Measurements from ENCODE around the gene STK11IP. TPM values are rescaled to one million over a fixed set of nuclear protein-coding genes. Genes with fewer than 3 reads are reported as not detected.
A peak's percentile ranks its signal among the peaks of the same experiment; 100 is the strongest.

The STK11IP gene
- total RNA-seq, 1 experiment from 2014 or later: 45.0 TPM

- CTCF ChIA-PET: interaction anchor here (0.6 to 3.3 kb wide), 4 partner anchors 47 to 113 kb away, joined by 3 to 16 read pairs (median 4); no protein-coding TSS in a partner anchor
- intact Hi-C loops (cut with micrococcal nuclease): loop anchor here (1.0 to 10.0 kb wide), 3 partner anchors 47 to 238 kb away; no protein-coding TSS in a partner anchor
- TF ChIP-seq RAD21 (IDR thresholded peaks at IDR 0.05; ENCODE audit: low read depth) (peak; percentile 97), POLR2AphosphoS5 (IDR thresholded peaks at IDR 0.05; ENCODE audit: low read depth, low read length) (peak; percentile 82), TCF7L2 (IDR thresholded peaks at IDR 0.05; ENCODE audit: borderline replicate concordance, extremely low read depth, insufficient read depth, insufficient read length) (peak; percentile 38), EZH2phosphoT487 (IDR thresholded peaks at IDR 0.05; ENCODE audit: borderline replicate concordance) (no peak), YY1 (IDR thresholded peaks at IDR 0.05; ENCODE audit: extremely low read depth, insufficient replicate concordance, low read depth, low read length) (peak; percentile 46), CBX3 (IDR thresholded peaks at IDR 0.05; ENCODE audit: low read depth) (peak; percentile 79), CTCF (IDR thresholded peaks at IDR 0.05 in 2 of 3, conservative IDR thresholded peaks at IDR 0.05 in 1 of 3; ENCODE audit: borderline replicate concordance in 1 of 3, insufficient read depth in 1 of 3, low read depth in 2 of 3, low read length in 2 of 3) (peak; percentile 98 to 100 (median 99)), MAX (IDR thresholded peaks at IDR 0.05) (peak; percentile 45; the same call in 1 of the 2 replicates), POLR2A (IDR thresholded peaks at IDR 0.05; ENCODE audit: borderline replicate concordance, extremely low read depth, insufficient read depth, insufficient read length) (no peak)
Observed at GRCh38 chr2:219642465-219643083, 44.9 kb downstream of the STK11IP start.

More at GRCh38 chr2:219642465-219643083, 44.9 kb downstream of the STK11IP start:
- H2AFZ ChIP-seq (ENCODE audit: low read depth, low read length, poor library complexity, severe bottlenecking): no peak overlapping the region
- ATAC-seq (peak; percentile 78), DNase-seq (ENCODE audit: low read depth, low spot score) (peak; percentile 88)
- H3K9ac ChIP-seq (ENCODE audit: low read length): 0 out of 2 replicates have a peak overlapping the region, but pooled peaks have one; percentile 24
- BruUV-seq (replicated peaks): no TSS peak
- no peak overlapping the region for H3K4me3 ChIP-seq (replicated peaks in 1 of 2; ENCODE audit: low read depth in 1 of 2, low read length in 2 of 2)
- no peaks in the 10 kb centered on the region for H4K20me1 ChIP-seq (ENCODE audit: insufficient read depth)
- peaks cover 24 to 56% of the 10 kb centered on the region in 2 experiments for H3K4me1 ChIP-seq (ENCODE audit: control insufficient read depth in 1 of 2, insufficient read depth in 2 of 2, low read length in 2 of 2)
- POLR2A ChIA-PET: no interaction called here
- H3K9me2 ChIP-seq (ENCODE audit: insufficient read depth): no peaks in the 10 kb centered on the region
- H3K79me2 ChIP-seq (ENCODE audit: insufficient read depth, low read length): no peaks in the 10 kb centered on the region
- peak overlapping the region; percentile 58 for H3K4me2 ChIP-seq (ENCODE audit: low read length)
- peak overlapping the region; percentile 47 for H3K27ac ChIP-seq (ENCODE audit: low read depth, low read length)
- peaks cover 2 to 16% of the 10 kb centered on the region in 2 experiments; a peak in 2 of 4 replicates for H3K36me3 ChIP-seq (ENCODE audit: control insufficient read depth in 1 of 2, insufficient read depth in 2 of 2, low read length in 2 of 2)
- RAD21 ChIA-PET (ENCODE audit: low non-redundant PET in 1 of 2, low total read pairs in 2 of 2, uncharacterized antibody in 2 of 2, unreplicated experiment in 2 of 2): no interaction called here
- H3K27me3 ChIP-seq (ENCODE audit: insufficient read depth, low read length): no peaks in the 10 kb centered on the region
- no peaks in the 10 kb centered on the region for H3K9me3 ChIP-seq (ENCODE audit: control insufficient read depth in 1 of 2, insufficient read depth in 1 of 2, low read depth in 1 of 2, low read length in 2 of 2)

Data from HCT116 (cell line).